A549 treated with ZK216348 at 1 μM for 4 hours (cell line): Measurements from ENCODE around the gene BRCA1. TPM values are rescaled to one million over a fixed set of nuclear protein-coding genes. Genes with fewer than 3 reads are reported as not detected.

ENCODE experiments used
- total RNA-seq: library from RNA; stranded (reverse); fragments of 200-300 nt; extraction: Qiagen RNA extraction; gene quantifications from 5 replicates; pipeline ENCODE4 v1.2.3, GENCODE V29; 2022; ENCODE audit warnings: low read depth

The BRCA1 gene
- 25.7 to 31.2 TPM (median 28.2 TPM) in 5 replicates for total RNA-seq

GRCh38 chr17:43125133-43125966, at the start of gene BRCA1:
Gene BRCA1, minus strand, starts transcription at chr17:43125364. Its CDS starts 1,268 bp downstream, at chr17:43124096.

DNA sequence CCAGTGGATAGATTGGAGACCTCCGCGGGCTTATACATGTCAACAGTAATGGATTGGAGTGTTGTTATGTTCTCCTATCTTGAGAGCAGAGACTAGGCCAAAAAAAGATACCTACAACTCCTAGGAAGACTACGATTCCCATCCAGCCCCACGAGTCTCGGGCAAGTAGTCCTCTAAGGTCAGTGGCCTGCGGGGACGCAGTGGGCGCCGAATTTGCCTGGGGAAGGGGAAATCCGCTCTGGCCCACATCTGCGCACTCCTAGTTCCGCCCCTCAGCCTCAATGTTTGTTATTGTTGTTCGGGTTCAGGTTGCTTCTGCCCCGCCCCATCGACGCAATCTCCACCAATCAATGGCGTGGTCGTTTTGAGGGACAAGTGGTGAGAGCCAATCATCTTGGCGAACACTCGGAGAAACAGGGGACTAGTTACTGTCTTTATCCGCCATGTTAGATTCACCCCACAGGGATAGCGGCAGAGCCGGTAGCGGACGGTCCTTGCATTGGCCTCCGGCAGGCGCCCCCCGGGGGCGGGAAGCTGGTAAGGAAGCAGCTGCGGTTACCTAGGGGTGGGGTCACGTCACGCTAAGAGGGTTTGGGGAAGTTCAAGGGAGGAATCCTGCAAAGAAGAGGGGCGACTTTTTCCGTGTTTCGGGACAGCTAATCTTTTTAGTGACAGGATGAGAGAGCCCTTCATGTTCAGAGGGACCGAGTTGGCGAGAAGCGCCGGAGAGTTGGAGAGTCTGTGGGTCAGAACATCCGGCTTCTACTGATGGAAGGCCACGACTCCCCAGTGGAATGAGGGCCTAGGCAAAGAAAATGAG, 45.8 kb upstream of the BRCA1 start, which contains the start of gene NBR1:
TSS of gene NBR1 (plus strand) at position 449 of the 820 bp plus-strand sequence. CDS start 4,586 bp downstream, outside the sequence.

GRCh38 chr17:43024407-43025289, 100.5 kb downstream of the BRCA1 start, which contains the start of gene RND2:
Gene RND2, plus strand, starts transcription at chr17:43025231. Its CDS starts 117 bp downstream, at chr17:43025348.

GRCh38 chr17:43021741-43022512, 103.2 kb downstream of the BRCA1 start, which contains the start of gene VAT1:
Gene VAT1, minus strand, starts transcription at chr17:43022385. Its CDS starts 63 bp downstream, at chr17:43022322.

DNA sequence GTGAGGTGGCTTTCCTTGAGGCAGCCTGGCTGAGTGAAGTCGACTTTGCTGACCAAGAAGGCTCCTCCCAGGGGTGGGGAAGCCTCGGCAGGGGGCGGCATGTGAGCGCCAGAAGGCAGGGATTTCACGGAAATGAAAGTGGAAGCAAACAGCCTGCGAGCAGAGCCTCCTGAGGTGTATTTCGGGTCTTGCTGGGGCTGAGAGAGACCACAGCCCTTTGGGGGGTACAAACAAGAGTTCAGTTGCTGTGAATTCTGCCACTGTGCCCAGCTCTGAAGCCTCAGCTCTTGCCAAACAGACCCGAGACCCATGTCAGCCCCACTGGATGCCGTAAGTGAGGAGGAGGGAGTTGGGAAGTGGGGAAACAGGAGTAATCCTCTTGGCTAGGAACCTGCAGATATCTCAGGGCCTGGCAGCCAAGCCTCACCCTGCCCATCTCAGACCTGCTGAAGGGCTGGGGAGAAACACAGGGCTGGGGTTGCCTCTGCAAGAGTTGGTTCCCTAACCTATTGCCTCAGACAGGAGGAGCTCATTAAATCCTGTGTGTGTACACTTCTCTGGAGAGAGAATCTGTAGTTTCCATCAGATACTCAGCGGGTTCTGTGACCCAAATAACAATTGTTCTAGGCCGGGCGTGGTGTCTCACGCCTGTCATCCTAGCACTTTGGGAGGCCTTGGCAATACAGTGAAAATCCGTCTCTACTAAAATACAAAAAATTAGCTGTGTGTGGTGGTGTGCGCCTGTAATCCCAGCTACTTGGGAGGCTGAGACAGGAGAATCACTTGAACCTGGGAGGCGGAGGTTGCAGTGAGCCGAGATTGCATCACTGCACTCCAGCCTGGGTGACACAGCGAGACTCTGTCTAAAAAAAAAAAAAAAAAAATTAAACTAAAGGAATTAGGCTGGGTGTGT, 118.3 kb downstream of the BRCA1 start, which contains the start of gene IFI35:
TSS of gene IFI35 (plus strand) at position 146 of the 913 bp plus-strand sequence. CDS start at position 310, 164 bp downstream.

DNA sequence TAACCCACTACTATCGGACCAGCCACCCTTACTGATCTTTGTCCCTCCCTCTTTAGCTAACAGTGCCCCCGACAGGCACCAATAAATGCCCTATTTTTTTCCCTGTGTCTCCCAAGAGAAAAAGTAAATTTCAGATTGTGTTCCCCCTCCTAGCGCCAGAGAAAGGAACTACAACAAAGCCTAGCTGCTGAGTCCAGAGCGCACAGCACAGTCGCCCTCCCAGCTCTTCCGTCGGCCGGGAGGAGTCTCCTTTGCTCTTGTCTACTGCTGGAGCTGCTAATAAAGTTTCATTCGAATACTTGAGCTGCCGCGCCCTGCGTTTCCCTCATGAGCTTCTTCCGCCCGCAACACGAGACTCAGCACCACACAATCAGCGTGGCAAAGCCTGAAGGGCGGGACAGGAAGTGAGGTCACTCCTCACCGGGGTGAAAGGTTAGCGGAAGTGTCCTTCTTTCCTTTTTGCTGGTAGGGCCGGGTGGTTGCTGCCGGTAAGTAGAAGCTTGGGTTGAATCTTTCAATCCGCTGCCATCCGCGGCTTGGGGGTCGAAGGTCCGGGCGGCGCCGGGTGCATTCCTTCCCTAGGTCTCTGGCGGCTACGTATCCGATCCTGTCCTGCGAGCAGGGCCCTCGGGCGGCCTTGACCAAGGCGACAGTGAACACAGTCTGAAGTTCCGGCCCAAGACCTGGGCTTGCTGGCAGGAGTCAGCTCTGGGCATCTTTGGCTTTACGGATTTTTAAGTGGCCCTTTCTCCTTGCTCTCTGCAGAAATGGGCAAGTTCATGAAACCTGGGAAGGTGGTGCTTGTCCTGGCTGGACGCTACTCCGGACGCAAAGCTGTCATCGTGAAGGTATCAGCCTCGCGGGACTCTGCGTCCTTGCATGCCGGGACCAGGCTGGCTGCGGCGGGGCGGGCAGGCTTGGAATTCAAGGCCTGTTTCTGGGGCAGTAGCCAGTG, 126.9 kb downstream of the BRCA1 start, which contains the start of gene RPL27:
TSS of gene RPL27 (plus strand) at position 436 of the 955 bp plus-strand sequence. CDS start at position 768, 332 bp downstream.

Other genes with a start within 250 kb of the BRCA1 start
- not detected in 5 replicates for gene G6PC1, start 224.6 kb downstream of the BRCA1 start, total RNA-seq
- 55.2 to 67.7 TPM (median 59.1 TPM) in 5 replicates for gene AARSD1, start 160.9 kb downstream of the BRCA1 start, total RNA-seq
- 0.69 to 1.2 TPM (median 0.74 TPM) in 5 replicates for gene PTGES3L, start 145.3 kb downstream of the BRCA1 start, total RNA-seq
- 18.0 to 23.7 TPM (median 21.3 TPM) in 5 replicates for gene RUNDC1, start 144.8 kb downstream of the BRCA1 start, total RNA-seq
- gene RPL27, start 126.9 kb downstream of the BRCA1 start, total RNA-seq = 2,630 to 3,512 TPM (median 2,993 TPM) in 5 replicates
- 16.0 to 22.6 TPM (median 19.8 TPM) in 5 replicates for gene IFI35, start 118.6 kb downstream of the BRCA1 start, total RNA-seq
- 202 to 253 TPM (median 231 TPM) in 5 replicates for gene VAT1, start 103.0 kb downstream of the BRCA1 start, total RNA-seq
- 0.13 to 0.25 TPM (median 0.16 TPM) in 4 of 5 replicates, not detected in the other for gene RND2, start 100.1 kb downstream of the BRCA1 start, total RNA-seq
- gene NBR1, start 45.9 kb upstream of the BRCA1 start, total RNA-seq = 31.8 to 47.2 TPM (median 41.3 TPM) in 5 replicates
- gene TMEM106A, start 86.5 kb upstream of the BRCA1 start, total RNA-seq = 0.80 to 1.8 TPM (median 0.97 TPM) in 5 replicates
- gene CCDC200, start 103.3 kb upstream of the BRCA1 start, total RNA-seq = not detected in 5 replicates
- gene RNU2-1, start 108.6 kb upstream of the BRCA1 start, total RNA-seq = not detected in 5 replicates